CD14-positive monocyte (primary cell): ENCODE measurements around the gene PHKA1. TPM values are rescaled to one million over a fixed set of nuclear protein-coding genes. Genes with fewer than 3 reads are reported as not detected.

Experiments
- DNase-seq, 3 donors: peaks; one replicate each; pipeline ENCODE4 v3.0.0-alpha.2; 2011 to 2022
- H2AFZ ChIP-seq: 2 replicates; pipeline ENCODE4 v1.6.0; 2012; ENCODE audit warnings: mild to moderate bottlenecking, low read depth, low read length, inconsistent platforms; ENCODE audit not compliant: insufficient read depth, poor library complexity, severe bottlenecking
- H3K27ac ChIP-seq, 2 donors: 1 replicate in 1 of 2; 2 replicates in 1 of 2; pipeline ENCODE4 v1.5.1; 2012 to 2013; ENCODE audit warnings: low read length in 2 of 2, control low read depth in 1 of 2, inconsistent platforms in 1 of 2, low read depth in 1 of 2, mild to moderate bottlenecking in 1 of 2
- H3K27me3 ChIP-seq, 2 donors: one replicate each; pipeline versions ENCODE4 v1.6.0 to v1.6.1; 2011 to 2013; ENCODE audit warnings: low read length in 2 of 2; ENCODE audit not compliant: control insufficient read depth in 2 of 2, insufficient read depth in 2 of 2
- H3K36me3 ChIP-seq, 2 donors: replicated peaks in 1 of 2; 1 replicate in 1 of 2; 2 replicates in 1 of 2; pipeline versions ENCODE4 v1.5.1 to v1.6.1; 2012 to 2013; ENCODE audit warnings: low read length in 2 of 2, control low read depth in 1 of 2, inconsistent platforms in 1 of 2, mild to moderate bottlenecking in 1 of 2; ENCODE audit not compliant: insufficient read depth in 2 of 2, control insufficient read depth in 1 of 2
- H3K4me1 ChIP-seq, 2 donors: 1 replicate in 1 of 2; 2 replicates in 1 of 2; pipeline versions ENCODE4 v1.5.1 to v1.6.1; 2012 to 2013; ENCODE audit warnings: low read length in 2 of 2, control low read depth in 1 of 2, inconsistent platforms in 1 of 2, mild to moderate bottlenecking in 1 of 2, moderate library complexity in 1 of 2; ENCODE audit not compliant: insufficient read depth in 2 of 2, control insufficient read depth in 1 of 2
- H3K4me2 ChIP-seq: replicated peaks from 2 replicates; pipeline ENCODE3; 2012; ENCODE audit warnings: low read length, moderate library complexity, mild to moderate bottlenecking; ENCODE audit not compliant: poor library complexity, severe bottlenecking; ENCODE audit errors: extremely low read depth
- H3K4me3 ChIP-seq, 3 experiments: fragments of 200-600 bp in 1 of 3; sonication (generic) in 1 of 3; replicated peaks in 1 of 3; 1 replicate in 2 of 3; 2 replicates in 1 of 3; pipeline ENCODE4 v1.5.1; 2011 to 2013; ENCODE audit warnings: low read length in 3 of 3, mild to moderate bottlenecking in 3 of 3, control low read depth in 2 of 3, low read depth in 2 of 3, inconsistent platforms in 1 of 3, moderate library complexity in 1 of 3
- H3K79me2 ChIP-seq: 2 replicates; pipeline ENCODE4 v1.6.0; 2012; ENCODE audit warnings: mild to moderate bottlenecking, control low read depth, inconsistent platforms, low read length, moderate library complexity; ENCODE audit not compliant: insufficient read depth
- H3K9ac ChIP-seq: 2 replicates; pipeline ENCODE4 v1.6.0; 2017; ENCODE audit warnings: low read length, mild to moderate bottlenecking; ENCODE audit not compliant: insufficient read depth, poor library complexity, severe bottlenecking
- H3K9me3 ChIP-seq, 2 donors: replicated peaks in 1 of 2; 1 replicate in 1 of 2; 2 replicates in 1 of 2; pipeline versions ENCODE4 v1.5.1 to v1.6.1; 2012 to 2013; ENCODE audit warnings: low read length in 2 of 2, control low read depth in 1 of 2; ENCODE audit not compliant: control insufficient read depth in 1 of 2, insufficient read depth in 1 of 2
- H4K20me1 ChIP-seq: 2 replicates; pipeline ENCODE4 v1.6.0; 2012; ENCODE audit warnings: mild to moderate bottlenecking, low read length, control low read depth, moderate library complexity; ENCODE audit not compliant: insufficient read depth
- H3K27ac Mint-ChIP-seq, 7 donors: one replicate each; pipeline ENCODE4 v1.8.0; 2020; ENCODE audit warnings: mild to moderate bottlenecking in 7 of 7, mixed read lengths in 7 of 7, moderate library complexity in 6 of 7, inconsistent platforms in 2 of 7
- H3K27me3 Mint-ChIP-seq, 3 donors: one replicate each; pipeline ENCODE4 v1.8.0; 2021 to 2022; ENCODE audit warnings: low read depth in 3 of 3, mild to moderate bottlenecking in 3 of 3, mixed read lengths in 3 of 3, moderate library complexity in 3 of 3, inconsistent platforms in 1 of 3
- H3K36me3 Mint-ChIP-seq, 2 donors: one replicate each; pipeline ENCODE4 v1.8.0; 2020; ENCODE audit warnings: mixed read lengths in 2 of 2, inconsistent platforms in 1 of 2, mild to moderate bottlenecking in 1 of 2
- H3K4me1 Mint-ChIP-seq: one replicate; pipeline ENCODE4 v1.8.0; 2020; ENCODE audit warnings: mild to moderate bottlenecking, mixed read lengths
- H3K4me3 Mint-ChIP-seq, 2 donors: one replicate each; pipeline ENCODE4 v1.8.0; 2020; ENCODE audit warnings: mild to moderate bottlenecking in 2 of 2, mixed read lengths in 2 of 2, moderate library complexity in 1 of 2
- H3K9me3 Mint-ChIP-seq, 7 donors: one replicate each; pipeline ENCODE4 v1.8.0; 2020 to 2022; ENCODE audit warnings: mixed read lengths in 7 of 7, mild to moderate bottlenecking in 6 of 7, moderate library complexity in 6 of 7, inconsistent platforms in 2 of 7
- WGBS: methylation state at CpG from one replicate; pipeline ENCODE4 v1.1.5; 2013; ENCODE audit warnings: missing lambda C conversion rate; ENCODE audit not compliant: insufficient coverage; 5-methylcytosine and 5-hydroxymethylcytosine counted together
- intact Hi-C, 2 donors: fragments of 100-400 bp; cut with micrococcal nuclease; formaldehyde crosslinking; loops; one replicate each; pipeline versions ENCODE4 v1.15.0 to v1.15.1; 2023
- polyA plus RNA-seq, 3 donors: library from polyadenylated mRNA; depleted of rRNA in 1 of 3; unstranded in 2 of 3; stranded (reverse) in 1 of 3; fragments of 300-500 nt in 2 of 3; fragments of >200 nt in 1 of 3; fragmentation: Illumina TruSeq in 2 of 3; gene quantifications; 1 replicate in 2 of 3; 2 replicates in 1 of 3; pipeline ENCODE4 v1.2.3, GENCODE V29; 2012 to 2021
- TF ChIP-seq, protein P1 (sequence below): fragments of 200-600 bp; IDR thresholded peaks from one replicate; pipeline ENCODE4 v1.8.0; 2022; ENCODE audit warnings: antibody characterized with exemption, mild to moderate bottlenecking

The PHKA1 gene
- polyA plus RNA-seq, 3 donors: 0.01 TPM; not detected in 2

DNA sequence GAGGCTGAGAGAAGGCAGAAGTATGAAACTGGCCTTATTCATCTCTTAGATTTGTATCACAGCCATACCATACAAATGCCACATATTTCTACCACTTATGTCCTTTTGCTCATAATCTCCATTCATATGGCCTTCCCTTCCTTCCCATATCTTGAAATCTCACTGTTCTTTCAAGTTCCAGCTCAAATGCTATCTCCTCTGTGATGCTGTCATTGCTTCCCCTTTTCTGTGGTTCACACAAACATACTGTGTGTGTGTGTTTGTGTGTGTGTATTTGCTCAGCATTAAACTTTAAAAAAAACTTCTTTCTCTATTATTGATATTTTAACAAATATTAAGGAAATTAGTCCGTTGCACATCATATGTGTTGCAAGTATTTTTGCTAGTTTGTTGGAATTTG, 26.7 kb downstream of the PHKA1 start:
- Mint-ChIP-seq H3K36me3 (no peaks in the 10 kb centered on the region), H3K4me1 (no peaks in the 10 kb centered on the region), H3K4me3 (no peak overlapping the region), H3K27ac (no peak overlapping the region), H3K27me3 (peaks cover 0 to 3% (median 0%) of the 10 kb centered on the region in 3 donors), H3K9me3 (peaks cover 0 to 4% (median 0%) of the 10 kb centered on the region in 7 donors)
- Histone ChIP-seq H3K27me3 (no peaks in the 10 kb centered on the region), H4K20me1 (no peaks in the 10 kb centered on the region), H3K36me3 (no peaks in the 10 kb centered on the region), H3K4me2 (no peak overlapping the region), H3K27ac (no peak overlapping the region), H2AFZ (no peak overlapping the region), H3K9ac (no peak overlapping the region), H3K79me2 (no peaks in the 10 kb centered on the region), H3K4me1 (no peaks in the 10 kb centered on the region), H3K9me3 (no peaks in the 10 kb centered on the region), H3K4me3 (no peak overlapping the region)
- intact Hi-C loops: no loop called here
- no CpG with 5 or more reads among the region's 1 CpG for WGBS
- no peak for DNase-seq
- TF ChIP-seq, protein P1, sequence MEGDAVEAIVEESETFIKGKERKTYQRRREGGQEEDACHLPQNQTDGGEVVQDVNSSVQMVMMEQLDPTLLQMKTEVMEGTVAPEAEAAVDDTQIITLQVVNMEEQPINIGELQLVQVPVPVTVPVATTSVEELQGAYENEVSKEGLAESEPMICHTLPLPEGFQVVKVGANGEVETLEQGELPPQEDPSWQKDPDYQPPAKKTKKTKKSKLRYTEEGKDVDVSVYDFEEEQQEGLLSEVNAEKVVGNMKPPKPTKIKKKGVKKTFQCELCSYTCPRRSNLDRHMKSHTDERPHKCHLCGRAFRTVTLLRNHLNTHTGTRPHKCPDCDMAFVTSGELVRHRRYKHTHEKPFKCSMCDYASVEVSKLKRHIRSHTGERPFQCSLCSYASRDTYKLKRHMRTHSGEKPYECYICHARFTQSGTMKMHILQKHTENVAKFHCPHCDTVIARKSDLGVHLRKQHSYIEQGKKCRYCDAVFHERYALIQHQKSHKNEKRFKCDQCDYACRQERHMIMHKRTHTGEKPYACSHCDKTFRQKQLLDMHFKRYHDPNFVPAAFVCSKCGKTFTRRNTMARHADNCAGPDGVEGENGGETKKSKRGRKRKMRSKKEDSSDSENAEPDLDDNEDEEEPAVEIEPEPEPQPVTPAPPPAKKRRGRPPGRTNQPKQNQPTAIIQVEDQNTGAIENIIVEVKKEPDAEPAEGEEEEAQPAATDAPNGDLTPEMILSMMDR: no peak

DNA sequence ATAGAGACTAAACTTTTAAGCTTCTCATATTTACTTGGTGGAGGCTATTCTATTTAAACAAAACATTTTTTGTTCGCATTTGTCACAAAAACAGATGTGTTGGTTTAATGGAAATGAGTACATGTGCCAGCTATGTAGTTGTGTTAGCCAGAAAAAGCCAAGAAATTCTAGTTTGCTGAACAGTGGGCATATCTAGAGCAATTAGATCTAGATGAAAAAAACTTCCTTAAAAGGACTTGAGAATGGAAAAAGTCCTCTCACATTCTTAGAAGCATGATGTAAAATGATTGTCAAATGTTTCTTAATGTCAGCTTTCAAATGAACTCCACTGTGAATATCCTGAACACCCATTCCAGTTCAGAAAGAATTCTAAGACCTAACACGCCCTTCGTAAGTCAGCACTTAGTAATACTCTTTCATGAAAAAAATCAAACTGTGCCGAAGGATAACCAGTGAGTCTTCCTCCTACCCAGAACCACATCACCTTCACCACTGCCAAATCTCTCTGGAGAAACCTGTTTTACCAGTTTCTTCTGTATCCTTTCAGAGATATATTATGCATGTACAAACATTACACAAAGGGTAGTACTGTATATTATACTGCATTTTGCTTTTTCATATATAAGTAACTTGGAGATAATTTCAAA, 28.2 kb downstream of the PHKA1 start:
- H3K27me3 Mint-ChIP-seq: peaks cover 0 to 3% (median 0%) of the 10 kb centered on the region in 3 donors
- Histone ChIP-seq H3K27me3 (no peaks in the 10 kb centered on the region), H2AFZ (no peak overlapping the region), H3K79me2 (no peaks in the 10 kb centered on the region), H3K9me3 (no peaks in the 10 kb centered on the region), H3K4me3 (no peak overlapping the region), H3K9ac (no peak overlapping the region), H3K4me2 (no peak overlapping the region), H3K27ac (no peak overlapping the region), H4K20me1 (no peaks in the 10 kb centered on the region), H3K4me1 (no peaks in the 10 kb centered on the region), H3K36me3 (no peaks in the 10 kb centered on the region)
- no peak overlapping the region for H3K27ac Mint-ChIP-seq
- no peak for DNase-seq
- TF ChIP-seq, protein P1: no peak
- 100% methylated on average over 2 of the region's 4 CpGs for WGBS
- no peaks in the 10 kb centered on the region for H3K4me1 Mint-ChIP-seq
- H3K4me3 Mint-ChIP-seq: no peak overlapping the region
- H3K36me3 Mint-ChIP-seq: no peaks in the 10 kb centered on the region
- intact Hi-C loops: no loop called here
- peaks cover 0 to 4% (median 0%) of the 10 kb centered on the region in 7 donors for H3K9me3 Mint-ChIP-seq
